Hematopoietic multipotent progenitor cell treated with erythropoietin and hydrocortisone succinate and interleukin-3 and kit ligand, for 17 days (in vitro differentiated cells): ENCODE measurements around the gene YJU2.
A peak's percentile ranks its signal among the peaks of the same experiment; 100 is the strongest.
"Not testable (repeated sequence)": the region's sequence is repeated elsewhere in the genome, so short reads cannot be mapped to it uniquely, and the experiment has no call there.

Experiments used
- DNase-seq: peaks from one replicate; pipeline ENCODE4 v3.0.0-alpha.2; 2015; ENCODE audit warnings: low spot score

The YJU2 gene

DNA sequence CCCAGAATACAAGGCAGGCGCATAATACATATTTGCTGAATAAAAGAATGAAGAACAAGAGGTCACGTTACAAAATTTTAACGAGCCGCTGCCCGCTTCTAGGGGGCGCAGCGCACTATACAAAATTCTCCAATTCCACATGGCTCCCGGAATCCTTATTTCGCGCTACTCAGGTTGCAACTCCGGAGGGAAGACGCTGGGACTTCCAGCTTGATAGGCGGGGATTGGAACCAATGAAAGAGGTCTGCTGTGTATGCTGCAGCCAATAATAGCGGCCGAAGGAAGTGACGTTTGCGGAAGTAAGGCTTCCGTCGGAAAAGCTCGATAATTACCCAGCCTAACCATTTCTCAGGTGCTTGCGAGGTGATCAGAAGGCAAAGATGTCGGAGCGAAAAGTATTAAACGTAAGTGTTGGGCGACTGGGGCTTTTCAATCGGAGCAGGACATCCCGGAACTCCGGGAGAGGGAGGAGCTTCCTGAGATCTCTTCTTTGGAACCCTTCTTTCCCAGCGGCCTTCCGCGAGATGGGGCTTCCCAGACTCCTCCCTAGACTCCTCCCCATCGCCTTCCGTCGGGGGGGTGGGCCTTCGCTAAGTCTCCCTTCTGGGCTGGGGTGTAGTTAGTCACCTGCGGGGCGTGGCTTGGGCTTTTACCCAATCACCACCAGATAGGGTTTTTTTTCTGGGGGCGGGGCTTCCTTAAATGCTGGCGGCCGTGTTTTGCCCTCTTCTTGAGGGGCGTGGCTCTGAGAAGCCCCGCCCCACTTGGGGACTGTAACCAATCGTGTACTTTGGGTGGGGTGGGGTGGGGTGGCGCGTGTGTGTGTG, at the start of gene YJU2:
TSS of gene YJU2 (plus strand) at position 314 of the 827 bp plus-strand sequence. CDS start at position 381, 67 bp downstream.
- peak; percentile 100 for DNase-seq

DNA sequence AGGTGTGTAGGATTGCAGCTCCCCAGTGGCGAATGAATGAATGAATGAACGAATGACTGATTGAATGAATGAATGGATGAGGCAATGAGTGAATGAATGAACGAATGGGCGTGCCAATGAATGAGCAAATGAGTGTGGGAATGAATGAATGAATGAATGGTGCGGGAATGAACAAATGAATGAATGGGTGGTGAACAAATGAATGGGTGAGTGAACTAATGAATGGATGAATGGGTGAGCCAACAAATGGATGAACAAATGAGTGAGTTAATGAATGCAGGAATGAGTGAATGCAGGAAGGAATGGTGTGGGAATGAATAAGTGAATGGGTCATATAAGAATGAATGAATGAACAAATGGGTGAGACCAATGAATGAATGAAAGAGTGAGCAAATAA, 49.7 kb upstream of the YJU2 start:
- no peak for DNase-seq

DNA sequence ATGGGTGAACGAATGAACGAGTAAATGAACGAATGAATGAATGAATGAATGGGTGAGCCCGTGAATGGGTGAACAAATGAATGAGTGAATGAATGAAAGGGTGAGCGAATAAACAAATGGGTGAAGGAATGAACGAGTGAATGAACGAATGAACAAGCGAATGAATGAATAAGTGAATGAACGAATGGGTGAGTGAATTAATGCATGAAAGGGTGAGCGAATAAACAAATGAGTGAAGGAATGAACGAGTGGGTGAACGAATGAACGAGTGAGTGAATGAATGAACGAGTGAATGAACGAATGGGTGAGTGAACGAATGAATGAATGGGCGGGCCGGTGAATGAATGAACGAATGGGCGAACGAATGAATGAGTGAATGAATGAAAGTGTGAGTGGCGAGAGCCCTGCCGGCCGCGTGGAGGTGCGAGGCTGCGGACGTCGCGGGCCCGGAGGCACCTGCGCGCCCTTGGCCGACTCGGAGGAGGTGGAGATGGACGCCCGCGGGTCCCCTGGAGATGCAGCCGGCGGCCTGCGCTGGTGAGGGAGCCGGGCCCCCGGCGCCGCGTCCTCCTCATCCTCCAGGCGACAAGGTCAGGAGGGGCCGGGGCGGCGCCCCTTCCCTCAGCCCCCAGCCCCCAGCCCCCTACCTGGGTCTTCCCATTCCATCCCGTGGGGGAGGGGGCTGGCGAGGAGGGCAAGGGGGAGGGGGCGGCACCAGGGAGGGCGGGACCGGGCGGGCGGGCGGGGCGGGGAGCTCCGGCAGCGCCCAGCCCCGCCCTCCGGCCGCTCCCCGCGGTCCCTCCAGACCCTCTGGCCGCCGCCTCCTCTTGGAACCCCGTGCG, 49.0 kb upstream of the YJU2 start:
- no peak for DNase-seq

DNA sequence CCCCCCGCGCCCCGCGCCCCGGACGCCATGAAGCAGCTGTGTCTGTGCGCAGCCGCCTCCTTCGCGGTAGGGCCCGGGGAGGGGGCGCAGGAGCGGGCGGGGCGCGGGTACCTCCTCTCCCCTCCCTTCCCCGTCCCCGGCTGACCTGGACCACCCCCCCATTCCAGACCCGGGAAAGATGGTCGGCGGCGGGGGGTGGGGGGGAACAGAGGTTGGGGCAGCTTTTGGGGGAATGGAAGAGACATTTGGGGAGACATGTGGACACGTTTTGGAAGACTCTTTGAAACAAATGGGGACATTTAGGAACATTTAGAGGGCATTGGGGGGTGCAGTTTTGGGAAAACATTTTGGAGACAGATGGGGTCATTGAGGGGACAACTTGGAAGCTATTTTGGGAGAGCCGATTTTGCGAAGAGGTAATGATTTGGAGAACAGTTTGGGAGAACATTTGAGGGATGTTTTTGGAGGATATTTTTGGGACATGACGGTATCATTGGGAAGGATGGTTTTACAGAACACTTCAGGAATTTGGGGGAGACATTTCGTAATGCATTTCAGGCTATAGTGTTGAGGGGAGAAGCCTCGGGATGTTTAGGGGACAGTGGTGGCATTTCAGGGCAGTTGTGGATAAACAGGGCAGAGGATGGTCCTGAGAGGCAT, 48.3 kb upstream of the YJU2 start:
- no peak for DNase-seq

DNA sequence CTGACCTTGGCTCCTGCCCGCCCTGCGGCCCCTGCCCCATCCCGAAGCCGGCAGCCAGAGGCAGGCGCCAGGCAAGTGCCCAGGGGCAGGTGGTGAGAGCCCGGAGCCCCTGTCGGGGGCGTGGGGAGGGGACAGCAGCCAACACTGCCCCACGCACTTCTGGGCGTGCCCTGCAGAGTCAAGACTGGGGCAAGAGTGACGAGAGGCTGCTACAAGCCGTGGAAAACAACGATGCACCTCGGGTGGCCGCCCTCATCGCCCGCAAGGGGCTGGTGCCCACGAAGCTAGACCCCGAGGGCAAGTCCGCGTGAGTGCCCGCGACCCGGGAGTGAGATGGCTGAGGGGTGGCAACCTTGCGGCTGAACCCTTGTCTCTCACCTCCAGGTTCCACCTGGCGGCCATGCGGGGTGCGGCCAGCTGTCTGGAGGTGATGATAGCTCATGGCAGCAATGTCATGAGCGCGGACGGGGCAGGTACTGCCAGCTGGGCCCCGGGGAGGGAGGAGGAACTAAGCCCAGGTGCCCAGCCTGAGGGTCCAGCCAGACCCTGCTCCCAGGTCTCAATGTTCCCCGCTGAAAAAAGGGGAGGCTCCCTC, 47.1 kb upstream of the YJU2 start:
- DNase-seq = no peak

DNA sequence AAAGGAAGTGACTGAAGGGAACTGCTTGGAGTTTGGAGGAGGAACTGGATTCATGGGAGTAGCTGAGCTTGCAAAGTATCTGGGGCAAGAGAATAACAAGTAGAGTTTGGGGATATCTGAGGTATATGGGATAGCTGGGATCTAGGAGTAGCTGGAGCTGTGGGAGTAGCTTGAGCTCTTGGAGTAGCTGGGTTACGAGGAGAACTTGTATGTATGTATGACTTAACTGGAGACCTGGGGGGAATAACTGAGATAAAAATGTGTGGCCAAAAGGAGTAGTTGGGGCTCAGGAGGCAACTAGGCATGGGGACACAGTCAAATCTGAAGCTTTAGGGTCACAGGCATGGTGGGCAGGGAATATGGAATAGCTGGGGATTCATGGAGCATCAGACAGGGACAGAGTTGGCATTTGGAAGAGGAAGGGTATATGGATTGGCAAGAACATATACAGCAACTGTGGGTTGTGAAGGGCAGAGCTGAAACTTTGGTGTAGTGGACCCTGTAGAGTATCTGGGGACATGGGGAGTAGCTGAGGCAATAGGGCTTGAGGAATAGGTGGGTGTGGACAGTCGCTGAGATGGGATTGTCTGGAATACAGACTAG, 45.8 kb upstream of the YJU2 start:
- no peak for DNase-seq

DNA sequence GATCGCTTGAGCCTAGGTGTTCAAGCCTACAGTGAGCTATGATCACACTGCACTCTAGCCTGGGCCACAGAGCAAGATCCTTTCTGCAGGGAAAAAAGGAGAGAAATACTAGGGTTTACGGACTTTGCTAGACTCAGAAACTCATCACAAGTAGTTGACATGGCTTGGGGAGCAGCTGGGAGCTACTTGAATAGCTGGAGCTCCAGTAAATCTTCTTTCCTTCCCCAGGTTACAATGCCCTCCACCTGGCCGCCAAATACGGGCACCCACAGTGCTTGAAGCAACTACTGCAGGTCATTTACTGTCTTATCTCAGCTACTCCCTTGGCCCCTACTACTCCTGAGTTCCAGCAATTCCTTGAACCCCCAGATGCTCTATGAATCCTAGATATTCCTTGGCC, 45.1 kb upstream of the YJU2 start:
- DNase-seq = no peak

DNA sequence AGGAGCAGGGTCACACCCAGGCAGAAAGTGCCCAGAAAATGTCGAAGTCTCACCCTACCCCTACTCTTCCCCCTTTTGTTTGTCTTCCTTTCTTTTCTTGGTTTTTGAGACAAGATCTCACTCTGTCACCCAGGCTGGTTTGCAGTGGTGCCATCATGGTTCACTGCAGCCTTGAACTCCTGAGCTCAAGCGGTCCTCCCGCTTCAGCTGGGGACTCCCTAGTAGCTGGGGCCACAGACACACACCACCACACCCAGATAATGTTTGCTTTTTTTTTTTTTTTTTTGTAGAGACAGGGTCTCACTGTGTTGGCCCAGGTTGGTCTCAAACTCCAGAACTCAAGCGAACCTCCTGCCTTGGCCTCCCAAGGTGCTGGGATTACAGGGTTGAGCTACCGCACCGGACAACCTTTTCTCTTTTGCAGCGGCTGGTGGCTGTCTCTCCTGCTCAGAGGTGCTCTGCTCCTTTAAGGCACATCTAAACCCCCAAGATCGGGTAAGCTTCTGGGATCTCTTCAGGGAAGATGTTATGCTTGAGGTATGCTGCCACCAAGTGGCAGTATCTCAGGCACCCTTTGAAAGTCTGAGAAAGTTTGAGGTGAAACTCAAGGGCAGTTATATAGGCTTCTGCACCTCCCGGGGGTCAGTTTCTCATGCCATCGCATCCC, 39.9 kb upstream of the YJU2 start:
- DNase-seq = no peak

DNA sequence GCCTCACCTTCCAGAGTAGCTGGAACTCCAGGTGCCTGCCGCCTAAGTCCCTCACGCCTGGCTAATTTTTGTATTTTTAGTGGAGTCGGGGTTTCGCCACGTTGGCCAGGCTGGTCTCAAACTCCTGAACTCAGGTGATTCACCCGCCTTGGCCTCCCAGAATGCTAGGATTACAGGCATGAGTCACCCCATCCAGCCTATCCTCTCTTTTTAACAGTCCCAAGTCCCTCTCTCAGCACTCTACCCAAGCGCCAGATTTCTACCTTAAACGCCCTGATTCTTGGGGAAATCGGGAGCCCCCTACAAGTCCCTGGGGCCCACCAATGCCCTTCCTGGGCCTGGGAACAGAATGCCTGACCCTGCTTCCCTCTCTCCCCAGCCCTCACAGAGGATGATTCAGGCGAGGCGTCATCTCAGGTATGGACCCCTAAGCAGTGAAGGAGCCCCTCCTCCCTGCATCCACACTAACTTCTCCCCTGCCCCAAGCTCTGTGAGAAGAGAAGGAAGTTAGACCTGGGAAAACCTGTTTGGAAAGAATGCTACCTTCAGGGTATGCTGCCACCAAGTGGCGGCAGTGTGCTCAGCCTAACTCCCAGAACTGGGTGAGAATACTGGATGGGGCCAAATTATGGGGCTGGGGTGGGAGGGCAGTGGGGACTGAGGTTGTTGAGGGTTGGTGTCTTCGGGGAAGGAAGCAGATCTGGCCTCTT, 38.3 kb upstream of the YJU2 start:
- no peak for DNase-seq

DNA sequence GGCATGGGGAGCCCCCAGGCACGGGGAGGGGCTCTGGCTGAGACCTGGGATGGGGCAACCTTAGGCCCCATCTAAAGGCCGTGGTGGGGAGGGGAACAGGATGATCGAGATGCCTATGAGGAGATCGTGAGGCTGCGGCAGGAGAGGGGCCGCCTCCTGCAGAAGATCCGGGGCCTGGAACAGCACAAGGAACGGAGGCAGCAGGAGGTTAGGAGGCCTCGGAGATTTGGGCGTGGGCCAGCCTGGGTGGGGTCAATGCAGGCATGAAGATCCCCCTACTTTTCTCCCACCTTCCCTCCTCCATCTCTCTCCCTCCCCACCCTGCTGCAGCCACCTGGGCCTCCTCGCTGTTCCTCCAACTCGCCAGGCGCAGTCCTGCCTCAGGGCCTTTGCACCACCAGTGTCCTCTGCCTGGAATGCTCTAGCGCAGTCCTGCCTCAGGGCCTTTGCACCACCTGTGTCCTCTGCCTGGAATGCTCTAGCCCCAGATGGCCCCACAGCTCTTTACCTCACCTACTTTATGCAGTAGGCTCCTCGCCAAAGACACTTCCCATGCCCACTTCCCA, 36.6 kb upstream of the YJU2 start:
- no peak for DNase-seq

DNA sequence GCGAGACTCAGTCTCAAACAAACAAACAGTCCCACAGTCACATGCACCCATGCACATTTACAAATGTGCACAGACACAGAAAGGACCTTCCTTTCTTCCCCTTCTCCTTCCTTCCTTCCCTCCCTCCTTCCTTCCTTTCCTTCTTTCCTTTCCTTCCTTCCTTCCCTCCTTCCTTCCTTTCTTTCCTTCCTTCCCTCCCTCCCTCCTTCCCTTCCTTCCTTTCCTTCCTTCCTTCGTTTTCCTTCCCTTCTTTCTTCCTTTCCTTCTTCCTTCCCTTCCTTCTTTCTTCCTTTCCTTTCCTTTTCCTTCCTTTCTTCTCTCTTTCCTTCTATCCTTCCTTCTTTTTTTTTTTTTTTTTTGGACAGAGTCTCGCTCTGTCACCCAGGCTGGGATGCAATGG, 33.8 kb upstream of the YJU2 start:
- DNase-seq = no peak

DNA sequence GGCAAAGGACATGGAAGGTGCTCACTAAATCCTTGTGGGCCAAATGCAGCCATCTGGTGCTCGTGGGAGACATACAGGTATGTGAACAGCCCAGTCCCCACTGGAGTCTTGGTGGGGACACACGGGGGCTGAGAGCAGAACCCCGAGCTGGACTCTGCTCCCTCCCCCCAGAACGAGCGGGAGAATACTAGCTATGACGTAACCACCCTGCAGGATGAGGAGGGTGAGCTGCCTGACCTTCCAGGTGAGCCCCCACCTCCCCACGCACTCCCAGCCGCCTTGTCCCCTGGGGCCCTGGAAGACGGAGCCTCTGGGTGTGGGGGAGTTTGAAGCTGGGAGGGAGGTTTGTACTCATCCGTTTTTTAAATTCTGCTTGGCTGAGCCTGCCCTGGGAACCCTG, 31.1 kb upstream of the YJU2 start:
- no peak for DNase-seq

DNA sequence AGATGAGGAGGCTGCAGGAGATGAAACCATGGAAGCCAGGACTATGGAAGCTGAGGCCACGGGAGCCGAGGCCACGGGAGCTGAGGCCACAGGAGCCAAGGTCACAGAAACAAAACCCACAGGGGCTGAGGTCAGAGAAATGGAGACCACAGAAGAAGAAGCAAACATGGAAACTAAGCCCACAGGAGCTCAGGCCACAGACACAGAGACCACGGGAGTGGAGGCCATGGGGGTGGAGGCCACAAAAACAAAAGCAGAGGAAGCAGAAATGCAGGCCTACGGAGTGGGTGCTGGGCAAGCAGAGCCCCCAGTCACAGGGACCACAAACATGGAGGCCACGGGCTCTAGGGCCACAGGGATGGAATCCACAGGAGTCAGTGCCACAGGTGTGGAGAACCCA, 30.0 kb upstream of the YJU2 start:
- no peak for DNase-seq

DNA sequence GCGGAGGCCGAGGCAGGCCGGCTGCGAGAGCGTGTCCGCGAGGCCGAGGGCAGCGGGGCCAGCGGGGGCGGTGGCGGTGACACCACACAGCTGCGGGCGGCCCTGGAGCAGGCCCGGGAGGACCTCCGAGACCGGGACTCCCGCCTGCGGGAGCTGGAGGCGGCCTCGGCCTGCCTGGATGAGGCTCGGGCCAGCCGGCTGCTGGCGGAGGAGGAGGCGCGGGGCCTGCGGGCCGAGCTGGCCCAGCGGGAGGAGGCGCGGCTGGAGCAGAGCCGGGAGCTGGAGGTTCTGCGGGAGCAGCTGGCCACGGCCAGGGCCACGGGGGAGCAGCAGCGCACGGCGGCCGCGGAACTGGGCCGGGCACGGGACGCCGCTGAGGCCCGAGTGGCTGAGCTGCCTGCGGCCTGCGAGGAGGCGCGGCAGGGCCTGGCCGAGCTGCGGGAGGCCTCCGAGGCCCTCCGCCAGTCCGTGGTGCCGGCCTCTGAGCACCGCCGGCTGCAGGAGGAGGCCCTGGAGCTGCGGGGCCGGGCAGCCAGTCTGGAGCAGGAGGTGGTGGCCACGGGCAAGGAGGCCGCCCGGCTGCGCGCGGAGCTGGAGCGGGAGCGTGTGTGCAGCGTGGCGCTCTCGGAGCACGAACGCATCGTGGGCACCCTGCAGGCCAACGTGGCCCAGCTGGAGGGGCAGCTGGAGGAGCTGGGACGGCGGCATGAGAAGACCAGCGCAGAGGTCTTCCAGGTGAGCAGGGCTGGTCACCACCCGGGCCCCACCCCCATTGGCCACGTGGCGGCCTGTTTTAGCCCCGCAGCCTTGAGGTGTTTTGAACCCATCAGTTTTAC, 29.2 kb upstream of the YJU2 start:
- no peak for DNase-seq

DNA sequence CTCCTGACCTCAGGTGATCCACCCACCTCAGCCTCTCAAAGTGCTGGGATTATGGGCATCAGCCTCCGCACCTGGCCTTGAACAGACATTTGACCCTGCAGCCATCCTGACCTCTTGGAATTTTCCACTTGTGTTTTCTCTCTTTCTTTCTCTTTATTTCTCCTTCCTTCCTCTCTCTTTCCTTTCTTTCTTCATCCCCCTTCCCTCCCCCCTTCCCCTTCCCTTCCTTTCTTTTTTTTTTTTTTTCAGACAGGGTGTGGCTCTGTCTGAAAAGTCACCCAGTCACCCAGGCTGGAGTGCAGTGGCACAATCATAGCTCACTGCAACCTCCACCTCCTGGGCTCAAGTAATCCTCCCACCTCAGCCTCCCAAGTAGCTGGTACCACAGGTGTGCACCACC, 28.4 kb upstream of the YJU2 start:
- DNase-seq = not testable (repeated sequence)

DNA sequence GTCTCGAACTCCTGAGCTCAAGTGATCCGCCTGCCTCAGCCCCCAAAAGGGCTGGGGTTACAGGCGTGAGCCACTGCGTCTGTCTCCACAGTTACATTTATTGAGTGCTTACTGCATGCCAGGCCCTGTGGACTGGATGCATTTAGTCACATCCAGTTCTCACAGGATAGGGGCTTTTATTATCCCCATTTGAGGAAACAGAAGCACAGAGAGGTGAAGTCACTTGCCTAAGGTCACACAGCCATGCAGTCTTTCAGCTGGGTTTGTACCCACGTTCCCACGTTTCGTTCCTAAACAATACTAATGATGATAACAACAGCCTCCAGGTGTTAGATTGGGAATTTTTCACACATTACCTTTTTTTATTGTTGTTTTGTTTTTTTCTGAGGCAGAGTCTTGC, 26.7 kb upstream of the YJU2 start:
- DNase-seq = no peak

DNA sequence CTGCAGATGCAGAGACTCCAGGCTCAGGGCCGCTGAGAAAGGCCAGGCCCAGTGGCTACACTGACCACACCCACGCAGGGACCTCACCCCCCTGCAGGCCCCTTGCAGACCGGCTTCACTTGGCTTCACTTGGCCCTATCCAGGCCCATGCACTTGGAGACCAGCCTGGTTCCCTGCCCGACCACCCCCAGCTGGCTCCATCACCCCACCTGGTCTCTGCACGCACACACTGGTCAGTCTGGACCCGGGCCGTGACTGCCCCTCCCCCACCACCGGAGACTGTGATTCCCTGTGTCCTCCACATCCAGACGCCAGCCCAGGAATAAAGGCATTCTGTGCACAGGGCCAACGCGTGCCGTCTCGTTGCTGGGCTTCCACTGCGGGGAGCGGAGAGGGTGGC, 22.4 kb upstream of the YJU2 start:
- DNase-seq = no peak

DNA sequence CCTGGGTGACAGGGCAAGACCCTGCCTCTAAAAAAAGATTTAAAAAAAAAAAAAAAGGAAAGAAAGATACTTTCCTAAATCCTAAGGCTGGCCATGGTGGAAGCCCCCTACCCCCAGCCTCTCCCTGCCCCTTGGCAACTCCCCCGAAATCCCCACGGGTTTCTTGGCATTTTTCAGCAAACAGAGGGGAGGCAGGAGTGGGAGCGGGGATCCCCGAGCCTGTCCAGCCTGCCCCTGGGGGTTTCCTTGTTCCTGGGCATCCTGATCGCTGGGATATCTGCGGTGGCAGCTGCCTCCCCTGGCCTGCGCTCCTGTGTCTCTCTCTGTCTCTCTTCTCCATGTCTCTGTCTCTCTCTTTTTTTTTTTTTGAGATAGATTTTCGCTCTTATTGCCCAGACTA, 21.0 kb upstream of the YJU2 start:
- no peak for DNase-seq

DNA sequence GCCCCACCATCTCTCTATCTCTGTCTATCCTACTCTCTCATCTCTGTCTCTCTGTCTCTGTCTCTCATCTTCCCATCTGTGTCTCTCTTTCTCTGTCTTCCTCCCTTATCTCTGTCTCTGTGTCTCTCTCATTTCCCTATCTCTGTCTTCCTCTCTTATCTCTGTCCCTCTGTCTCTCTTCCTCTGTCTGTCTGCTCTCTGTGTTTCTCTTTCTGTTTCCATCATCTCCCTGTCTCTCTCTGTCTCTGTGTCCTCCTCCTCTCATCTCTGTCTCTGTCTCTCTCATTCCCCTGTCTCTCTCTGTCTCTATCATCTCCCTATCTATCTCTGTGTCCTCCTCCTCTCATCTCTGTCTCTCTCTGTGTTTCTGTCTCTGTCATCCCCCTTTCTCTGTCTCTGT, 19.1 kb upstream of the YJU2 start:
- no peak for DNase-seq

DNA sequence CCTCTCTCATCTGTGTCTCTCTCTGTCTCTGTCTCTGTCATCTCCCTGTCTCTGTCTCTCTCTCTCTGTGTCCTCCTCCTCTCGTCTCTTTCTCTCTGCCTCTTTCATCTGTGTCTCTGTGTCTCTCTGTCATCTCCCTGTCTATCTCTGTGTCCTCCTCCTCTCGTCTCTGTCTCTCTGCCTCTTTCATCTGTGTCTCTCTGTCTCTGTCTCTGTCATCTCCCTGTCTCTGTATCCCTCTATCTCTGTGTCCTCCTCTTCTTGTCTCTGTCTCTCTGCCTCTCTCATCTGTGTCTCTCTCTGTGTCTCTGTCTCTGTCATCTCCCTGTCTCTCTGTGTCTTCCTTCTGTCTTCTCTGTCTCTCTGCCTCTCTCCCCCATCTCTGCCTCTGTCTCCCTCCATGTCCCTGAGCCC, 18.1 kb upstream of the YJU2 start:
- DNase-seq = no peak
